ENCODE data around the gene UBC.

- TF ChIP-seq, protein P1, sequence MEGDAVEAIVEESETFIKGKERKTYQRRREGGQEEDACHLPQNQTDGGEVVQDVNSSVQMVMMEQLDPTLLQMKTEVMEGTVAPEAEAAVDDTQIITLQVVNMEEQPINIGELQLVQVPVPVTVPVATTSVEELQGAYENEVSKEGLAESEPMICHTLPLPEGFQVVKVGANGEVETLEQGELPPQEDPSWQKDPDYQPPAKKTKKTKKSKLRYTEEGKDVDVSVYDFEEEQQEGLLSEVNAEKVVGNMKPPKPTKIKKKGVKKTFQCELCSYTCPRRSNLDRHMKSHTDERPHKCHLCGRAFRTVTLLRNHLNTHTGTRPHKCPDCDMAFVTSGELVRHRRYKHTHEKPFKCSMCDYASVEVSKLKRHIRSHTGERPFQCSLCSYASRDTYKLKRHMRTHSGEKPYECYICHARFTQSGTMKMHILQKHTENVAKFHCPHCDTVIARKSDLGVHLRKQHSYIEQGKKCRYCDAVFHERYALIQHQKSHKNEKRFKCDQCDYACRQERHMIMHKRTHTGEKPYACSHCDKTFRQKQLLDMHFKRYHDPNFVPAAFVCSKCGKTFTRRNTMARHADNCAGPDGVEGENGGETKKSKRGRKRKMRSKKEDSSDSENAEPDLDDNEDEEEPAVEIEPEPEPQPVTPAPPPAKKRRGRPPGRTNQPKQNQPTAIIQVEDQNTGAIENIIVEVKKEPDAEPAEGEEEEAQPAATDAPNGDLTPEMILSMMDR (IDR thresholded peaks at IDR 0.05) = no peak
- TF ChIP-seq POLR2A (IDR thresholded peaks at IDR 0.05) = no peak
- no peak for TF ChIP-seq EP300 (IDR thresholded peaks at IDR 0.05)
- no peak for TF ChIP-seq POLR2AphosphoS5 (IDR thresholded peaks at IDR 0.05)
Measured at GRCh38 chr12:124920353-124920935, 6.0 kb upstream of the UBC start.

Data from stomach (tissue), 4 donors.